CD4-positive, alpha-beta T cell treated with Interleukin-21 for 1 hour (primary cell): ENCODE results near the gene CD79B.
A peak's percentile ranks its signal among the peaks of the same experiment; 100 is the strongest.
"Not testable (repeated sequence)": the region's sequence is repeated elsewhere in the genome, so short reads cannot be mapped to it uniquely, and the experiment has no call there.

Source experiments
- DNase-seq: peaks from one replicate; pipeline ENCODE4 v3.0.0-alpha.2; 2020

CD79B gene

GRCh38 chr17:63930951-63931575, 1.1 kb downstream of the CD79B start:
- peak; percentile 70 for DNase-seq

GRCh38 chr17:63929860-63930766, 2.0 kb downstream of the CD79B start:
- DNase-seq, result no peak

- DNase-seq, result no peak
Measured at GRCh38 chr17:63928966-63929695, 3.0 kb downstream of the CD79B start.

- DNase-seq, result no peak
Measured at GRCh38 chr17:63928172-63928666, 3.9 kb downstream of the CD79B start.

- DNase-seq, result no peak
Measured at GRCh38 chr17:63927464-63928171, 4.5 kb downstream of the CD79B start.

GRCh38 chr17:63926164-63926563, 6.0 kb downstream of the CD79B start:
- no peak for DNase-seq

GRCh38 chr17:63925615-63926014, 6.5 kb downstream of the CD79B start:
- no peak for DNase-seq

GRCh38 chr17:63922402-63922801, 9.7 kb downstream of the CD79B start:
- DNase-seq, result not testable (repeated sequence)

GRCh38 chr17:63920779-63921178, 11.4 kb downstream of the CD79B start:
- DNase-seq, result not testable (repeated sequence)

- DNase-seq, result not testable (repeated sequence)
Measured at GRCh38 chr17:63920050-63920449, 12.1 kb downstream of the CD79B start.

GRCh38 chr17:63919311-63919723, 12.8 kb downstream of the CD79B start:
- DNase-seq, result peak; percentile 84

GRCh38 chr17:63918789-63919305, 13.3 kb downstream of the CD79B start, which contains the start of gene GH1:
Gene GH1 (minus strand): TSS chr17:63918839. CDS start chr17:63918776, 63 bp downstream.
- not testable (repeated sequence) for DNase-seq

- no peak for DNase-seq
Measured at GRCh38 chr17:63918305-63918704, 13.8 kb downstream of the CD79B start.

- no peak for DNase-seq
Measured at GRCh38 chr17:63917646-63918045, 14.5 kb downstream of the CD79B start.

GRCh38 chr17:63917206-63917605, 14.9 kb downstream of the CD79B start:
- not testable (repeated sequence) for DNase-seq

- no peak for DNase-seq
Measured at GRCh38 chr17:63916566-63917185, 15.5 kb downstream of the CD79B start.

GRCh38 chr17:63915753-63916152, 16.4 kb downstream of the CD79B start:
- not testable (repeated sequence) for DNase-seq

- DNase-seq, result no peak
Measured at GRCh38 chr17:63914471-63914870, 17.7 kb downstream of the CD79B start.

- DNase-seq, result peak; percentile 68
Measured at GRCh38 chr17:63911657-63912100, 20.5 kb downstream of the CD79B start.

GRCh38 chr17:63911041-63911635, 21.0 kb downstream of the CD79B start, which contains the start of gene CSHL1:
Gene CSHL1 (minus strand): TSS chr17:63911258. CDS start chr17:63911196, 62 bp downstream.
- DNase-seq, result no peak

GRCh38 chr17:63910096-63910495, 22.0 kb downstream of the CD79B start:
- DNase-seq, result no peak
